SK-N-SH (cell line): ENCODE measurements around the gene CAPG.

Experiments
- CTCF ChIP-seq: fragments of 200-600 bp; sonication (generic); IDR thresholded peaks from 2 replicates; pipeline ENCODE4 v1.6.1; 2017; ENCODE audit warnings: antibody characterized with exemption, mild to moderate bottlenecking, moderate library complexity
- ELF1 ChIP-seq: IDR thresholded peaks from 2 replicates; pipeline ENCODE4 v1.4.0; 2012
- FOXJ3 ChIP-seq: sonication (generic); formaldehyde crosslinking; IDR thresholded peaks from 2 replicates; pipeline ENCODE4 v1.5.1; 2020; ENCODE audit warnings: mild to moderate bottlenecking, missing genetic modification reagents
- MAX ChIP-seq: IDR thresholded peaks from 2 replicates; pipeline ENCODE4 v1.4.0; 2012; ENCODE audit warnings: low read depth
- MXI1 ChIP-seq: IDR thresholded peaks from 2 replicates; pipeline ENCODE4 v1.6.1; 2012; ENCODE audit warnings: mild to moderate bottlenecking, low read depth, low read length, improper control_type of control experiment
- POLR2AphosphoS5 ChIP-seq: IDR thresholded peaks from 2 replicates; pipeline ENCODE4 v1.6.1; 2012; ENCODE audit warnings: low read depth, low read length
- RAD21 ChIP-seq: IDR thresholded peaks from 2 replicates; pipeline ENCODE4 v1.6.1; 2012; ENCODE audit warnings: mild to moderate bottlenecking, low read length
- RCOR1 ChIP-seq: fragments of 150-350 bp; IDR thresholded peaks from 2 replicates; pipeline ENCODE4 v1.6.1; 2017; ENCODE audit warnings: antibody characterized with exemption, low read length
- RXRA ChIP-seq: IDR thresholded peaks from 2 replicates; pipeline ENCODE4 v1.4.0; 2012; ENCODE audit warnings: low read depth, mild to moderate bottlenecking, borderline replicate concordance
- SMC3 ChIP-seq: IDR thresholded peaks from 2 replicates; pipeline ENCODE4 v1.6.1; 2012; ENCODE audit warnings: low read depth, low read length, improper control_type of control experiment
- TAF1 ChIP-seq: IDR thresholded peaks from 2 replicates; pipeline ENCODE4 v1.6.1; 2012; ENCODE audit warnings: low read depth, mild to moderate bottlenecking, low read length, moderate library complexity, borderline replicate concordance
- YY1 ChIP-seq: IDR thresholded peaks from 2 replicates; pipeline ENCODE4 v1.4.0; 2012; ENCODE audit warnings: low read depth, mild to moderate bottlenecking

GRCh38 chr2:85433511-85434089 is 23.4 kb upstream of the CAPG start:
- TF ChIP-seq MXI1 (peak; percentile 92), CTCF (no peak), RAD21 (peak; percentile 25), POLR2AphosphoS5 (0 out of 2 replicates have a peak, but pooled peaks have one; percentile 30), FOXJ3 (CRISPR knock-in tag) (no peak; the same call in 1 of the 2 replicates), MAX (peak; percentile 34), RCOR1 (peak; percentile 78), RXRA (no peak), TAF1 (no peak), YY1 (no peak), SMC3 (no peak), ELF1 (no peak)
